ENCODE results near the gene AIG1.

The AIG1 gene

GRCh38 chr6:143179901-143180612 is 119.4 kb downstream of the AIG1 start:
- WGBS (ENCODE audit: insufficient coverage): 100% methylated on average over 2 of the region's 3 CpGs
- H3K4me1 ChIP-seq (ENCODE audit: control extremely low read depth in 1 of 4, control insufficient read depth in 4 of 4, insufficient read depth in 4 of 4, low read length in 3 of 4): no peaks in the 10 kb centered on the region
- no peak overlapping the region for H3K27ac ChIP-seq (ENCODE audit: insufficient read depth in 1 of 2, low read depth in 1 of 2, low read length in 2 of 2, poor library complexity in 1 of 2, severe bottlenecking in 2 of 2)
- DNase-seq: no peak
- CTCF ChIA-PET: no interaction called here
- POLR2A ChIA-PET: no interaction called here
- H3K9me3 ChIP-seq (ENCODE audit: control extremely low read depth in 1 of 5, control insufficient read depth in 4 of 5, insufficient read depth in 2 of 5, low read depth in 1 of 5, low read length in 4 of 5): peaks cover 0 to 13% (median 6%) of the 10 kb centered on the region in 5 experiments
- peaks cover 0 to 7% (median 0%) of the 10 kb centered on the region in 4 experiments for H3K36me3 ChIP-seq (ENCODE audit: control insufficient read depth in 4 of 4, insufficient read depth in 4 of 4, low read length in 3 of 4)
- no peaks in the 10 kb centered on the region for H3K27me3 ChIP-seq (replicated peaks in 2 of 5; ENCODE audit: control insufficient read depth in 4 of 5, insufficient read depth in 5 of 5, low read length in 4 of 5)
- H3K4me3 ChIP-seq (ENCODE audit: control insufficient read depth in 1 of 7, extremely low read depth in 1 of 7, insufficient read depth in 4 of 7, low read depth in 2 of 7, low read length in 6 of 7): no peak overlapping the region

GRCh38 chr6:143180826-143181225 is 120.1 kb downstream of the AIG1 start:
- no peak overlapping the region for H3K27ac ChIP-seq (ENCODE audit: insufficient read depth in 1 of 2, low read depth in 1 of 2, low read length in 2 of 2, poor library complexity in 1 of 2, severe bottlenecking in 2 of 2)
- ChIA-PET CTCF (no interaction called here), POLR2A (no interaction called here)
- no peaks in the 10 kb centered on the region for H3K4me1 ChIP-seq (ENCODE audit: control extremely low read depth in 1 of 4, control insufficient read depth in 4 of 4, insufficient read depth in 4 of 4, low read length in 3 of 4)
- H3K27me3 ChIP-seq (replicated peaks in 2 of 5; ENCODE audit: control insufficient read depth in 4 of 5, insufficient read depth in 5 of 5, low read length in 4 of 5): no peaks in the 10 kb centered on the region
- peaks cover 0 to 9% (median 3%) of the 10 kb centered on the region in 5 experiments for H3K9me3 ChIP-seq (ENCODE audit: control extremely low read depth in 1 of 5, control insufficient read depth in 4 of 5, insufficient read depth in 2 of 5, low read depth in 1 of 5, low read length in 4 of 5)
- no CpG with 5 or more reads among the region's 2 CpGs for WGBS (ENCODE audit: insufficient coverage)
- H3K4me3 ChIP-seq (ENCODE audit: control insufficient read depth in 1 of 7, extremely low read depth in 1 of 7, insufficient read depth in 4 of 7, low read depth in 2 of 7, low read length in 6 of 7): no peak overlapping the region
- no peak for DNase-seq
- H3K36me3 ChIP-seq (ENCODE audit: control insufficient read depth in 4 of 4, insufficient read depth in 4 of 4, low read length in 3 of 4): peaks cover 0 to 7% (median 0%) of the 10 kb centered on the region in 4 experiments

DNA sequence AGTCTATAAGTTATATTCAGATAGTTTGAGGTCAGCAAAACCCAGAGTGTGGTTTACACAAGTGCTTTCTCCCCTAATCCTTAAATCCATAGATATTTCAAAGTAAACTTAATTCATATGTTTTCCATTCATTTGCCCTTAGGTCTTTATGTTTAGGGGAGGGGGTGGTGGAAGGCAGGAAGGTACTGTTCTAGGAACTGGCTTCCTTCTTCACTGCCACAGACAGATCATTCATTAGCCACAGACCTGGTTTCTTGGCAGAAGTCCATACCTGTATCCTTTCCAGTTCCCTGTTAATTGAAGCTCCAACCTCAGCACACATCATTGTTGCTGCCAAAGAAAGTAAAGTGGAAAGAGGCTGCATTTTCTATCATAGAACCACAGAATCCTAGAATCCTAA is 123.0 kb downstream of the AIG1 start:
- H3K27me3 ChIP-seq (replicated peaks in 2 of 5; ENCODE audit: control insufficient read depth in 4 of 5, insufficient read depth in 5 of 5, low read length in 4 of 5): no peaks in the 10 kb centered on the region
- H3K9me3 ChIP-seq (ENCODE audit: control extremely low read depth in 1 of 5, control insufficient read depth in 4 of 5, insufficient read depth in 2 of 5, low read depth in 1 of 5, low read length in 4 of 5): no peaks in the 10 kb centered on the region
- no peaks in the 10 kb centered on the region for H3K4me1 ChIP-seq (ENCODE audit: control extremely low read depth in 1 of 4, control insufficient read depth in 4 of 4, insufficient read depth in 4 of 4, low read length in 3 of 4)
- DNase-seq: no peak
- no peak overlapping the region for H3K27ac ChIP-seq (ENCODE audit: insufficient read depth in 1 of 2, low read depth in 1 of 2, low read length in 2 of 2, poor library complexity in 1 of 2, severe bottlenecking in 2 of 2)
- ChIA-PET POLR2A (no interaction called here), CTCF (no interaction called here)
- peaks cover 0 to 4% (median under 1%) of the 10 kb centered on the region in 4 experiments for H3K36me3 ChIP-seq (ENCODE audit: control insufficient read depth in 4 of 4, insufficient read depth in 4 of 4, low read length in 3 of 4)
- no peak overlapping the region for H3K4me3 ChIP-seq (ENCODE audit: control insufficient read depth in 1 of 7, extremely low read depth in 1 of 7, insufficient read depth in 4 of 7, low read depth in 2 of 7, low read length in 6 of 7)

DNA sequence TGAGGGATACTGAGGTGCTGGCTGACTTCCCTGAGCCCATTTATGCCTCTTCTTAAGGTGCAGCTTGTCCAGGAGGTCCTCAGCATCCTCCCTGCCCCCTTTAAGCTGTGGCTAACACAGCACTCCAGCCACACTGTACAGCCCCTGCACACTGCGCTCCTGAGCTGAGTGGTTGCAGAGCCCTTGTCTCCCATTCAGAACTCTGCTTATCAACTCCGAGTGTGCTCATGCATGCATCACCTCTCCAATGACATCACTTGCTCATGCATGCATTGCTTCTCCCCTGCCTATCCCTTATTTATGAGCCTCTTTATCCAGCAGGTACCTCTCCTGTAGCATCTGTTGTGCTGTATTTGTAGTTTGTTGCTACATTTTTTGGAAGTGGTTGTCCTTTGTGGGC is 124.6 kb downstream of the AIG1 start:
- ChIA-PET POLR2A (no interaction called here), CTCF (no interaction called here)
- Histone ChIP-seq H3K4me1 (ENCODE audit: control extremely low read depth in 1 of 4, control insufficient read depth in 4 of 4, insufficient read depth in 4 of 4, low read length in 3 of 4) (no peaks in the 10 kb centered on the region), H3K9me3 (ENCODE audit: control extremely low read depth in 1 of 5, control insufficient read depth in 4 of 5, insufficient read depth in 2 of 5, low read depth in 1 of 5, low read length in 4 of 5) (no peaks in the 10 kb centered on the region), H3K27me3 (replicated peaks in 2 of 5; ENCODE audit: control insufficient read depth in 4 of 5, insufficient read depth in 5 of 5, low read length in 4 of 5) (no peaks in the 10 kb centered on the region), H3K4me3 (ENCODE audit: control insufficient read depth in 1 of 7, extremely low read depth in 1 of 7, insufficient read depth in 4 of 7, low read depth in 2 of 7, low read length in 6 of 7) (no peak overlapping the region), H3K27ac (ENCODE audit: insufficient read depth in 1 of 2, low read depth in 1 of 2, low read length in 2 of 2, poor library complexity in 1 of 2, severe bottlenecking in 2 of 2) (no peak overlapping the region), H3K36me3 (ENCODE audit: control insufficient read depth in 4 of 4, insufficient read depth in 4 of 4, low read length in 3 of 4) (peaks cover 0 to 4% (median under 1%) of the 10 kb centered on the region in 4 experiments)
- WGBS (ENCODE audit: insufficient coverage): 94% methylated on average over 2 of the region's 2 CpGs
- DNase-seq: no peak

GRCh38 chr6:143187238-143187923 is 126.7 kb downstream of the AIG1 start:
- CTCF ChIA-PET: interaction anchor here (1.8 kb wide), 1 partner anchor 34 kb away, joined by 3 read pairs; no protein-coding TSS in a partner anchor
- no peak for DNase-seq
- Histone ChIP-seq H3K4me1 (ENCODE audit: control extremely low read depth in 1 of 4, control insufficient read depth in 4 of 4, insufficient read depth in 4 of 4, low read length in 3 of 4) (no peaks in the 10 kb centered on the region), H3K27me3 (replicated peaks in 2 of 5; ENCODE audit: control insufficient read depth in 4 of 5, insufficient read depth in 5 of 5, low read length in 4 of 5) (no peaks in the 10 kb centered on the region), H3K27ac (ENCODE audit: insufficient read depth in 1 of 2, low read depth in 1 of 2, low read length in 2 of 2, poor library complexity in 1 of 2, severe bottlenecking in 2 of 2) (no peak overlapping the region), H3K9me3 (ENCODE audit: control extremely low read depth in 1 of 5, control insufficient read depth in 4 of 5, insufficient read depth in 2 of 5, low read depth in 1 of 5, low read length in 4 of 5) (no peaks in the 10 kb centered on the region), H3K4me3 (ENCODE audit: control insufficient read depth in 1 of 7, extremely low read depth in 1 of 7, insufficient read depth in 4 of 7, low read depth in 2 of 7, low read length in 6 of 7) (no peak overlapping the region), H3K36me3 (ENCODE audit: control insufficient read depth in 4 of 4, insufficient read depth in 4 of 4, low read length in 3 of 4) (peaks cover 0 to 4% (median under 1%) of the 10 kb centered on the region in 4 experiments)
- 97% methylated on average over 7 of the region's 8 CpGs for WGBS (ENCODE audit: insufficient coverage)
- POLR2A ChIA-PET: no interaction called here

DNA sequence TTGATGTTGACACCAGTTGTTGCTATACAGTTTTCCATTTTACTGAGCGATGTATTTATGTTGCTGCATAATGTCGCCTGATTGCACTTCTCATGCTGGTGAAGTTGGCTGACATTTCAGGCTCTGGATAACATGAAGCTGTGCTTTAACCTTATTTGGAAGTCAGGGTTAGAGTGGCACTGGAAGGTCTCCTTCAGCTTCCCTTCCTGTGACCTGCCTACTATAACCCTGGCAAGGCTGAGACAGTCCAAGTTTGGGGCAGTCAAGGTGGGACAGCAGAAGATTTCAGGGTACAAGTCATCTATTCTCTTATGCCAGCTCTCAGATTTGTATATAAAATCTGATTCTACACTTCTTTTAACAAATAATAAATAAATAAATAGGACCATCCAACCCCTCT is 127.6 kb downstream of the AIG1 start:
- peaks cover 0 to 4% (median under 1%) of the 10 kb centered on the region in 4 experiments for H3K36me3 ChIP-seq (ENCODE audit: control insufficient read depth in 4 of 4, insufficient read depth in 4 of 4, low read length in 3 of 4)
- no peaks in the 10 kb centered on the region for H3K4me1 ChIP-seq (ENCODE audit: control extremely low read depth in 1 of 4, control insufficient read depth in 4 of 4, insufficient read depth in 4 of 4, low read length in 3 of 4)
- WGBS (ENCODE audit: insufficient coverage): 95% methylated on average over 2 of the region's 2 CpGs
- ChIA-PET CTCF (interaction anchor here (0.7 kb wide), 1 partner anchor 17 kb away, joined by 3 read pairs; no protein-coding TSS in a partner anchor), POLR2A (interaction anchor here (0.6 kb wide), 1 partner anchor 149 kb away, joined by 3 read pairs; no protein-coding TSS in a partner anchor)
- H3K27ac ChIP-seq (ENCODE audit: insufficient read depth in 1 of 2, low read depth in 1 of 2, low read length in 2 of 2, poor library complexity in 1 of 2, severe bottlenecking in 2 of 2): no peak overlapping the region
- no peak for DNase-seq
- H3K4me3 ChIP-seq (ENCODE audit: control insufficient read depth in 1 of 7, extremely low read depth in 1 of 7, insufficient read depth in 4 of 7, low read depth in 2 of 7, low read length in 6 of 7): no peak overlapping the region
- no peaks in the 10 kb centered on the region for H3K27me3 ChIP-seq (replicated peaks in 2 of 5; ENCODE audit: control insufficient read depth in 4 of 5, insufficient read depth in 5 of 5, low read length in 4 of 5)
- H3K9me3 ChIP-seq (ENCODE audit: control extremely low read depth in 1 of 5, control insufficient read depth in 4 of 5, insufficient read depth in 2 of 5, low read depth in 1 of 5, low read length in 4 of 5): no peaks in the 10 kb centered on the region

- CTCF ChIA-PET: interaction anchor here (0.7 kb wide), 1 partner anchor 244 kb away, joined by 3 read pairs; no protein-coding TSS in a partner anchor
- POLR2A ChIA-PET: no interaction called here
- no peak overlapping the region for H3K27ac ChIP-seq (ENCODE audit: insufficient read depth in 1 of 2, low read depth in 1 of 2, low read length in 2 of 2, poor library complexity in 1 of 2, severe bottlenecking in 2 of 2)
- no peak overlapping the region for H3K4me3 ChIP-seq (ENCODE audit: control insufficient read depth in 1 of 7, extremely low read depth in 1 of 7, insufficient read depth in 4 of 7, low read depth in 2 of 7, low read length in 6 of 7)
- no peaks in the 10 kb centered on the region for H3K27me3 ChIP-seq (replicated peaks in 2 of 5; ENCODE audit: control insufficient read depth in 4 of 5, insufficient read depth in 5 of 5, low read length in 4 of 5)
- no peak for DNase-seq
- peaks cover 0 to 4% (median under 1%) of the 10 kb centered on the region in 4 experiments for H3K36me3 ChIP-seq (ENCODE audit: control insufficient read depth in 4 of 4, insufficient read depth in 4 of 4, low read length in 3 of 4)
- no peaks in the 10 kb centered on the region for H3K9me3 ChIP-seq (ENCODE audit: control extremely low read depth in 1 of 5, control insufficient read depth in 4 of 5, insufficient read depth in 2 of 5, low read depth in 1 of 5, low read length in 4 of 5)
- H3K4me1 ChIP-seq (ENCODE audit: control extremely low read depth in 1 of 4, control insufficient read depth in 4 of 4, insufficient read depth in 4 of 4, low read length in 3 of 4): no peaks in the 10 kb centered on the region
Measured at GRCh38 chr6:143191361-143191760, 130.7 kb downstream of the AIG1 start.

All from common myeloid progenitor, CD34-positive (primary cell).